HG03103 (cell line): Measurements from ENCODE around the gene PCDHA1.

ENCODE experiments used
- ATAC-seq: cut with Tn5 transposase; IDR thresholded peaks from one replicate; pipeline ENCODE4 v1.9.1; 2021; ENCODE audit warnings: low read depth; ENCODE audit not compliant: unreplicated experiment

Gene PCDHA1

DNA sequence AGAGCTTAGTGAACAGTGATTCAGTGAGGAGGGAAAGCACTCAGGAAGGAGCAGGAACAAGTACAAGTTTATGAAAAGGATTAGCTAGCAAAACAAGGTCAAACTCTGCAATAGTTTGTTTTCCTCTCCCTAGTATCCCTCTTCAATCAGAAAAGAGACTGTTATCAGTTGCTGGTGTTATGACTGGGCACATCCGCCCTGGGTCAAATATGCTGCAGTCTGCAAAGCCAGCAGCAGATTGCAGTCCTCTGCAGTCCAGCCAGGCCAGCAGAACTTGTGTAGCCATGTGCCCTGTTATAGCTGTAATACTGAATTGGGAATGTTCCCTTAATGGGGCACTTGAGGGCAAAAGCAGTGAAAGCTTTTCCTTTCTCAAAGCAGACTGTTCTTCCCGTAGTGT lies 192.3 kb downstream of the PCDHA1 start:
- no peak for ATAC-seq

GRCh38 chr5:140978983-140979382 lies 193.0 kb downstream of the PCDHA1 start:
- no peak for ATAC-seq

GRCh38 chr5:140982083-140982716 lies 196.3 kb downstream of the PCDHA1 start:
- ATAC-seq = no peak

- ATAC-seq = no peak
Measured at GRCh38 chr5:140986117-140986521, 200.2 kb downstream of the PCDHA1 start.

- no peak for ATAC-seq
Measured at GRCh38 chr5:140988100-140988499, 202.2 kb downstream of the PCDHA1 start.

GRCh38 chr5:140988608-140989007 lies 202.7 kb downstream of the PCDHA1 start:
- no peak for ATAC-seq

GRCh38 chr5:140989254-140990020 lies 203.5 kb downstream of the PCDHA1 start:
- no peak for ATAC-seq

DNA sequence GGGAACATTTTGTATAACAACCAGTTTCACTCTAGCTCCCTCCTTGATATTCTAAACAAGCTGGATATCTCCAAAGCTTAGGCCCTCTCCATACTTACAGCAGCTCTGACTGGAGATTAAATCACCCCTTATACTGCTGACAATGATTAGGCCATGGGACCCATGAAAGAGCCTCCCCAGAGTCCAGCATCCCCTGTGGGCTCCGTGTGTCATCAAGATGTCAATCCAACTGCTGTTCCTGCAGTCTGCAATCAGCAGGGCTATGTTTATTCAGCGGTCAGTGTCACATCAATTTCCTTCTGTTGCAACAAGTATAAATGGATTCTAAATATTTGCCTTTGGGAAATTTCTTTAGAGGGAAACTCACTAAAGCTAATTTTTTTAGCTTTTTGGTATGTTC lies 206.9 kb downstream of the PCDHA1 start:
- ATAC-seq = no peak

- no peak for ATAC-seq
Measured at GRCh38 chr5:140996060-140996459, 210.1 kb downstream of the PCDHA1 start.

DNA sequence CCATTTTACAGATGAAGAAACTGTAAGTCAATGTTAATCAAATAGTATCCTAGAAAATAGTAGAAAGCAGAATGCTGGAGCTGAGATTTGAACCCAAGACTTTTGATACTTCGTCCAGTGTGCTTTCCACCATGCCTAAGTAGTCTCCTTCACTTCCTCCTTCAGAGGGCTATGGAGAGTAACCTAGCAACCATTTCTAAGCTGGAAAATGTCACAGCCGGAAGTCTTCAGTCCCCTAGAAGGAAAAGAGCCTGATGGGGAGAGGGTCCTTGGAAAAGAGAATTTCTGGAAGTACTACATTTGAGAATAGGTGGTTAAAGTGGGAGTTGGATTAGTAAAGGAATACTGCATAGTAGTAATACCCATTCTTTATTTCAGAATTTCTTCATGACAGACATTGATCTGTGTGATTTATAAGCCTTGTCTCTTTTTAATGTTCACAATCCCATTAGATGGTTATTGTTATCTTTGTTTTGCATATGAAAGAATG lies 213.0 kb downstream of the PCDHA1 start:
- ATAC-seq = no peak

DNA sequence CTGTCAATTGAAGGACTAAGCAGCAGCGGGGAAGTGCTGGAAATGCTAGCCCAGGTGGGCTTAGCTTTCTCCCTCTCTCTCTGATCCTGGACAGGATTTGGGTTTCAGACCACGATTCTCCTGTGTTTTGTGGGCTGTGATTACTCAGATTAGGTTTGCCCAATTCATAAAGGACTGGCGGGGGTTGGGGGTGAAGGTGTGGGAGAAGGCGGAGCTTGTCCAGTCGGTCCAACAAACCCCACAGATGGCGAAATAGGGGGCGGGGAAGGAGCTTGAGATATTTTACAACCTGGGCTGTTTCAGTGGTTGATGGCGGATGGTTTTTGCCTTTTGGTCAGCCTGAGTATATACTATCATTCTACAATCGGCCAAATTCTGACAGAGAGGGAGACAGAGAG lies 215.5 kb downstream of the PCDHA1 start:
- ATAC-seq = no peak

GRCh38 chr5:141001844-141002604 lies 216.1 kb downstream of the PCDHA1 start:
- ATAC-seq = no peak

- no peak for ATAC-seq
Measured at GRCh38 chr5:141002605-141002965, 216.6 kb downstream of the PCDHA1 start.

DNA sequence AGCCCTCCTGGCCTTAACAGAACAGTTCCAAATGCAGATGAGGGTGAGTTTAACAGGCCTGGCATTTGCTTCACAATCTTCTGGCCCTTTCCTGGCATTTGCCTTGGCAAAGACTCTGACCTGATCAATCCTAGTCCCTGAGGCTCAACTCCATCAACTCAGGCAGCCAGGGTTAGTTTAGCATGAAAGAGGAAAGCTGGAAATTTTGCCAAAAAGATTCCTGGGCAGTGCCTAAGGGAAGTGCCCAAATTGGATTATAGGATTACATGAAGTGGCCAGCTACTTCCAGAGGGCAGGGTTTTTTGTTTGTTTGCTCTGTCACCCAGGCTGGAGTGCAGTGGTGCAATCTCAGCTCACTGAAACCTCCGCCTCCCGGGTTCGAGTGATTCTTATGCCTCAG lies 217.1 kb downstream of the PCDHA1 start:
- no peak for ATAC-seq

DNA sequence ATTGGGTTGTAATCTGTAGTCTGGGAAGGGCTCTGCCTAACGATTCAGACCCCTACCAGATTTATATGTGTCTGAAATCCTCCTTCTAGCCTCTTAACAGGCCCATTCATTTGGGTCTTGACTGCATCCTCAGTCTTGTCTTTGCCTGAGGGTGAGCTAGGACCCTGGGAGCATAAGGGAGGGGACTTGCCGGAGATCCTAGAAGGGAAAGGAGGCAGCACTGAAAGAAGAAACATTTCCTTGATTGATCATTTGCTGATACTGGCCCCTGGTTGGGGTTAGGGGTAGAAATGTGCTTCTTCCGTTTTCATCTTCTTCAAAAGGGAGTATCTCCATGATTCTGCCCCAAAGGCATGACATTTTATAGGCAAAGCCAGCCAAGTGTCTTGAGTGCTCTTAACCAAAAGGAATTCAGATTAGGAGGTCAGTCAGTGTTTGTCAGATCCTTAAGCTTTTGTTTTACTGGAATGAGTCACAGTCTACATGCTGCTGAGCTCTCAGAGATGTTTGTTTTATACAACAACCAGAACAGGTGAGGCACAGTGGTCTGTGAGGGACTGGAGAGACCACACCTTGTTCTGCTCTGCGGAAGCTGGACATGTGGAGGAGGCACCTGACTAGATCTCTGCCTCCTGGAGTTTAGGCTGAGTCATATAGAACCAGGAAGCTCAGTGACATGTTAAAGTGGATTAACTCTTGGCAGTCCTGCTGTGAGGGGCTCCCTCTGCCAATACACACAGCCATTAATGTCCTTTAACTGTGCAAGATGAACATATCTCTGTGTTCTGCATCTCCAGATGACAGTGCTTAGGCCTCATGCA lies 218.1 kb downstream of the PCDHA1 start:
- ATAC-seq = no peak

DNA sequence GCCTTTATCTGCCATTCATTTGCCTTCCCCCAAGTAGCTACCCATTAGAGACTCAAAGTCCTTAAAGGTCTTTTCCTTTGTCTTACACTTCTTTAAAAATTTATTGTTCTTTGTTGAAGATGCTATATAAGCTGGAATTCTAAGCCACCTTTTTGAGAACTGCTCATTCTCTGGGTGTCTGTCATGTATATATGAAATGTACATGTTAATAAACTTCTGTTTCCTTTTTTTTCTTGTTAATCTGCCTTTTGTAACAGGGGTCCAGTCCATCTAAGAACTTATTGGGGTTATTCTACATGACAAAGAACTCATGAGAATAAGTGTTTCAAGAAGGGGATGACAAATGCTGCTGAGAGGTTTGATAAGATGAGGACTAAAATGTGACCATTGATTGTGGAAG lies 221.9 kb downstream of the PCDHA1 start:
- ATAC-seq = no peak

DNA sequence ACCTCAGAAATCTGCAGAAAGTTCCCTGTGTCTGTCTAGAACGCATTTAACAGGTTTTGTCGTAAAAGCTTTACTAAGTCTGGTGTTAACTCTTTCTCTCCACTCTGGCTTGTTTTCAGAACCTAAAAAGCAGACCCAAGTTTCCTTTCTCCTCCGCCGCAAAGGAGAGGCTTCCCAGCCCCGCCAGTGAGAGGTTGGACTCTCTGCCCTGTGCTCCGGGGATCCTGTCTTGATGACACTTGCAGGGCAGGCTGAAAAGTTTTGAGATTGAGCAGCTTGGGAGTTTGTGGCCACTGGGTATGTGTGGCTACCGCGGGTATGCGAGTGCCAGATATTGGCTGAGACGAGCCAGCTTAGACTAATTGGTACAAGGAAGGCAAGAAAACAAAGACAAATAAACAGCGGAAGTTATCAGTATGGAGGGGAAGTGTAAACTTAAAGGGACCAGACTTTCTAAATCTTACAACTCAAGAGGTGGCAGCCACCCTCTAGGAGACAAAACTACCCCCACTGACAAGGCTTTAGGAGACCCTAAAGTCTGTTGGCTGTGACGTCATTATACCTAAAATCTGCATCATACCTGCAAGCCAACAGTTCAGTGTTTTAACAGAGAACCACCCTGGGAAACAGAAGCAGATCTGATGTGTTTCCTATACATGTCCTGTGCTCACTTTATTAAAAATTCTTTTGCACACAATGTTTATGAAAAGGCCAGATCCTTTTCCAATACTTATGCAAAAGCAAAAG lies 224.3 kb downstream of the PCDHA1 start:
- no peak for ATAC-seq

GRCh38 chr5:141017943-141018342 lies 232.0 kb downstream of the PCDHA1 start:
- ATAC-seq = no peak

DNA sequence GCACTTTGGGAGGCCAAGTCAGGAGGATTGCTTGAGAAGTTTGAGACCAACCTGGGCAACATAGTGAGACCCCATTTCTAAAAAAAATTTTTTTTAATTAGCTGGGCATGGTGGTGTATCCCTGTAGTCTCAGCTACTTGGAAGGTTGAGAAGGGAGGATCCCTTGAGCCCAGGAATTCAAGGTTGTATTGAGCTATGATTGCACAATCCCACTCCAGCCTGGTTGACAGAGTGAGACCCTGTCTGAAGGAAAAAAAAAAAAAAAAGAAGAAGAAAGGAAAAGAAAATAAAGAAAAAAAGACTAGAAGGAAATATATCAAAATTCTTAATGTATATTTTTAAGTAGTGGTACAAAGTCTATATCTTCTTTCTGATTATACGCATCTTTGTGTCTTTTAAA lies 236.4 kb downstream of the PCDHA1 start:
- no peak for ATAC-seq

- no peak for ATAC-seq
Measured at GRCh38 chr5:141031006-141031405, 245.1 kb downstream of the PCDHA1 start.
